GM18873 (cell line): ENCODE measurements around the gene PRADC1.
"Not testable (repeated sequence)": the region's sequence is repeated elsewhere in the genome, so short reads cannot be mapped to it uniquely, and the experiment has no call there.

Source experiments
- ATAC-seq: cut with Tn5 transposase; IDR thresholded peaks from one replicate; pipeline ENCODE4 v1.9.1; 2021; ENCODE audit warnings: mild to moderate bottlenecking, moderate library complexity, moderate number of reproducible peaks; ENCODE audit not compliant: unreplicated experiment, low FRiP score

The PRADC1 gene

GRCh38 chr2:73208258-73208657 is 24.8 kb downstream of the PRADC1 start:
- ATAC-seq: no peak

- no peak for ATAC-seq
Measured at GRCh38 chr2:73205611-73206010, 27.4 kb downstream of the PRADC1 start.

- ATAC-seq: no peak
Measured at GRCh38 chr2:73203055-73203681, 29.9 kb downstream of the PRADC1 start.

GRCh38 chr2:73202156-73203054 is 30.6 kb downstream of the PRADC1 start, which contains the start of gene NOTO:
NOTO (plus strand) TSS chr2:73202574; CDS start chr2:73202667, 93 bp downstream.
- no peak for ATAC-seq

GRCh38 chr2:73200281-73200680 is 32.8 kb downstream of the PRADC1 start:
- ATAC-seq: not testable (repeated sequence)

- no peak for ATAC-seq
Measured at GRCh38 chr2:73197579-73197978, 35.5 kb downstream of the PRADC1 start.

GRCh38 chr2:73187549-73187948 is 45.5 kb downstream of the PRADC1 start:
- ATAC-seq: no peak

GRCh38 chr2:73185965-73186364 is 47.1 kb downstream of the PRADC1 start:
- ATAC-seq: no peak
